GM11168 (cell line): ENCODE results near the gene TMEM130.

Source experiments
- in situ Hi-C: fragments of 300-500 bp; cut with MboI; formaldehyde crosslinking; loops from one replicate; pipeline ENCODE4 v1.12.0; 2022; ENCODE audit warnings: low sequenced_read_pairs; ENCODE audit not compliant: unreplicated experiment

Gene TMEM130, protein sequence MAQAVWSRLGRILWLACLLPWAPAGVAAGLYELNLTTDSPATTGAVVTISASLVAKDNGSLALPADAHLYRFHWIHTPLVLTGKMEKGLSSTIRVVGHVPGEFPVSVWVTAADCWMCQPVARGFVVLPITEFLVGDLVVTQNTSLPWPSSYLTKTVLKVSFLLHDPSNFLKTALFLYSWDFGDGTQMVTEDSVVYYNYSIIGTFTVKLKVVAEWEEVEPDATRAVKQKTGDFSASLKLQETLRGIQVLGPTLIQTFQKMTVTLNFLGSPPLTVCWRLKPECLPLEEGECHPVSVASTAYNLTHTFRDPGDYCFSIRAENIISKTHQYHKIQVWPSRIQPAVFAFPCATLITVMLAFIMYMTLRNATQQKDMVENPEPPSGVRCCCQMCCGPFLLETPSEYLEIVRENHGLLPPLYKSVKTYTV

DNA sequence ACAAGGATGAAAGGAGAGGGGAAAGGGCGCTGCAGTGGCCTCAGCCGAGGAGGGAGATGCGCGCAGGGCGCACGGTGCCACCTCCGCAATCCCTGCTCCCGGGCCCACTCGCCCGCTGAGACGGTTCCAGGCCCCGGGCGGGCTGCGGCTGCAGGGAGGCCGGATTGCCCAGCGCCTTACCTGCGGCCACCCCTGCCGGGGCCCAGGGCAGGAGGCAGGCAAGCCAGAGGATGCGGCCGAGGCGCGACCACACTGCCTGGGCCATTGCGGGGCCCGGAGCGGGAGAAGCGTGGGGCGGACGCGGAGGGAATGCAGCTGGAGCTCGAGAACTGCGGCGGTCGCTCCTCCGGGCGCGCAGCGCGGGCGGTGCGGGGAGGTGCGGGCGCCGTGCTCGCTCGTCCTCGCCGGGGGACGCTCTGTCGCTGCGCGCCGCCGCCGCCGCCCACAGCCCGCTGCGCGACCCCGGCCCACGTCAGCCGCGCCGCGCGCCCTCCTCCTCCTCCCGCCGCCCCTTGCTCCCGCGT, at the start of gene TMEM130:
TMEM130 (minus strand) TSS at position 418 of the 524 bp plus-strand sequence; CDS start at position 265, 153 bp downstream.
- in situ Hi-C loops = no loop called here

DNA sequence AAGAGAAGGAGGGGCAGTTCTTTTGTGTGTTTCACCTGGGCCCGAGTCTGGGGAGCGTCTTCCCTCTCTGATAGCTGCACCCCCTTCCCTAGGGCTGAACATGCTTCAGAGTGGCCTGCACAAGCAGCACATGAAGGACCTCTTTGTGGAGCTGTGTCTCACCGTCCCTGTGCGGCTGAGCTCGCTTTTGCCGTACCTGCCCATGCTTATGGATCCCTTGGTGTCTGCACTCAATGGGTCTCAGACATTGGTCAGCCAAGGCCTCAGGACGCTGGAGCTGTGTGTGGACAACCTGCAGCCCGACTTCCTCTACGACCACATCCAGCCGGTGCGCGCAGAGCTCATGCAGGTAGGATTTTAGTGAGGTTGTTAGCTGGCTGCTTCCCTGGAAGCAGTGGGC, 47.5 kb upstream of the TMEM130 start:
- in situ Hi-C loops = no loop called here

DNA sequence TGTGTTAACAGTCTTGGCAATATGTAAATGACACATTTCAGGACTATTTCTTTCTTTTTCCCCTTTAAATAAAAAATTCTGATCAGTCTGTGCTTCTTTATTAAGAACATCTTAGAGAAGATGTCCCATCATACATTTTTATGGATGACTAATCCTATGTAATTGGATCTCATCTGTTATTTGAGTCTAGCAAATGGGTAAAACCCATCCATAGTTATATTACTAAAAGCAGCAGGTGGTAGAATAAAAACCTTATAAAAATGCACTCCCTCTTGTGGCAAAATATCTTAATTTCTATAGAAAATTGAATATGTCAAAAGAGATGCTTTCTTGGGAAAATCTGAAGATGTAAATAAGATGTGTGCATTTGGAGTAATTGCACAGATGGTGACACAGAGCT, 43.8 kb upstream of the TMEM130 start:
- in situ Hi-C loops = no loop called here

DNA sequence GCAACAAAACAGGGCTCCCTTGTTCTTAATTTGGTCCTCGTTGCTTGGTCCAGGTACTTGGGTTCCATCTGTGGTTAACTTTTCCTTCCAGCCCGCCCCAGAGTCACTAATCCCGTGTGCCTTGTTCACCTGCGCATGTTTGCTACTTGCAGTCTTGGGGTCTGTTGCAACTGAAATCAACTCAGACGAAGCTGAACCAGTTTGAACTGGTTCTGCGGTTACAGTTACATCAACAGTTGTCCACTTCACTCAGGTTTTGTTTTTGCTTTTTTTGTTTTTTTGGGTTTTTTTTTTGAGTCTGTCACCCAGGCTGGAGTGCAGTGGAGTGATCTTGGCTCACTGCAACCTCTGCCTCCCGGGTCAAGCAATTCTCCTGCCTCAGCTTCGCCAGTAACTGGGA, 43.2 kb upstream of the TMEM130 start:
- in situ Hi-C loops = no loop called here

DNA sequence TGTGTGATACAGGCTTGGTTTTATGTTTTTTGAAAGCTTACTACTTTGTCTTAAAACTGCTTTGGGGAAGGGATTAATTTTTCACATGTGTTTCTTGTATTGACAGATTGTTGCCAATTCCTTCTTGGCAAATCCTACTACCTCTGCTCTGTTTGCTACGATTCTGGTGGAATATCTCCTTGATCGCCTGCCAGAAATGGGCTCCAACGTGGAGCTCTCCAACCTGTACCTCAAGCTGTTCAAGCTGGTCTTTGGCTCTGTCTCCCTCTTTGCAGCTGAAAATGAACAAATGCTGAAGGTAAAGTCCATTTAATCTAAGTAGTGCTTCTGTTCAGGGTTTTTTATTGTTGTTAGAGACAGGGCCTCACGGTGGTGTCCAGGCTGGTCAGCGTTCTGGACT, 42.1 kb upstream of the TMEM130 start:
- in situ Hi-C loops = no loop called here

DNA sequence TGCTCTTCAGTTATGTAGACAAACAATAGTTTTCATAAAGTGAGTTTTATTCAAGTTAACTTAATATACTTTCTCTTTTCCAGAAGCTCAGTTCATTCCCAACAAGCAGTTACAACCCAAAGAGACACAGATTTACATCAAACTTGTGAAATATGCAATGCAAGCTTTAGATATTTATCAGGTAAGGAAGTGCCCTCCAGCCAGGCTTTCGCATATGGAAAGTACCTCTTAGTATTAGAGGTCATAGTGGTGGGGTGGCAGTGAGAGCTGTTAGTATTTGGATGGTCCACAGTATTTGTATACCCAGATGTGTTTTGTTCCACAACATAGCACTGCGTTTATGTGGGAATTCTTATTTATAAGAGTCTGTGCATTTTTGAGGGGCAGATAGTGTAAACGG, 40.6 kb upstream of the TMEM130 start:
- in situ Hi-C loops = no loop called here

DNA sequence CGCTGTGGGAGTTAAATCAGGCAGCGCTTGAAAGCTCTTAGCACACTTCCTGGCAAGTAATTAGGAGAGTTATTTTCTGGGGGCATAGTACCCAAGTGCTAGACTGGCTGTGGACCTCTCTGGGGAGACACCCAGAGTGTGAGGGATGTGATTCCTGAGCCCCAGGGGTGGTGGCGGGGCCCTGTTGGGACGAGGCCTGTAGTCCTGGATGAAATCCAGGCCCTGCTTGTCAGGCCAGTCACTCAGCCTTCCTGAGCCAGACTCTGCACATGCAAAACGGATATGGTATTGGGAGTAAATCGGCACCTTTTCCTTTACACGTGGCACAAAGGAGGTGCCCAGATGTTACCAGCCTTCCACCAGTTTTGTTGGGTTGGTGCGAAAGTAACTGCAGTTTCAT, 39.7 kb upstream of the TMEM130 start:
- in situ Hi-C loops = no loop called here

DNA sequence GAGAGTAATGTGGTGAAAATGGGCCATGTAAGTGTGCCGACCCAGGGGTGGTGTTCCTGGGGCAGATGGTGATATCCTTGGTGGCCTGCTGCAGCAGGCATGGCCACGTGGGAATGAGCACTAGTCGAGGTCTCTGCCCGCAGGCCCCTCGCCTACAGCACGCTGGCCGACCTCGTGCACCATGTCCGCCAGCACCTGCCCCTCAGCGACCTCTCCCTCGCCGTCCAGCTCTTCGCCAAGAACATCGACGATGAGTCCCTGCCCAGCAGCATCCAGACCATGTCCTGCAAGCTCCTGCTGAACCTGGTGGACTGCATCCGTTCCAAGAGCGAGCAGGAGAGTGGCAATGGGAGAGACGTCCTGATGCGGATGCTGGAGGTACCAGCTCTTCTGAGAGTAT, 38.8 kb upstream of the TMEM130 start:
- in situ Hi-C loops = no loop called here

DNA sequence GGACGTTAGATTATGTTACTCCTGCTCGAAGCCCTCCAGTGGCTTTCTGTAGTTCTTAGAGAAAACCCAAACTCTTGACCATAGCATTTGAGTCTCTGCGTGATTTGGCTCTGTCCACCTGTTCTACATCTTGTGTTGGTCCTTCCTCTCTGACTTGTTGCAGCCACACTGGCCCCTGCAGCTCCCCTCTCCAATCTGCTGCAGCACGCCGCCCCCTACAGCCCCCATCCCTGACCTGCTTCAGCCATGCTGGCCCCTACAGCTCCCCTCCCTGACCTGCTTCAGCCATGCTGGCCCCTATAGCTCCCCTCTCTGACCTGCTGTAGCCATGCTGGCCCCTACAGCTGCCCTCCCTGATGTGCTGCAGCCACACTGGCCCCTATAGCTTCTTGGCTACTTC, 37.8 kb upstream of the TMEM130 start:
- in situ Hi-C loops = no loop called here

DNA sequence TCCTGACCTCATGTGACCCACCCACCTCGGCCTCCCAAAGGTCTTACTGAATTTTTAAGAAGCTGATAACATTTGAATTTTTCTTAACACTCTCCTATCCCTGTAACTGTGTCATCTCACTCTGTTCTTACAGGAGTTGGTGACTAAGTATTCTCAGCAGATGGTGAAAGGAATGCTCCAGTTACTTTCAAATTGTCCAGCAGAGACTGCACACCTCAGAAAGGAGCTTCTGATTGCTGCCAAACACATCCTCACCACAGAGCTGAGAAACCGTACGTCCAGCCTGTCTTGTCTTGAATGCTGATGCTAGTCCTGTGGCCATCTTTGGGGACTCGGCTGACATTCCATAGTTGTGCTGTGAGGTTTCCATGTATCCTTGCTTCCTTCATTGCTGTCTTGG, 33.4 kb upstream of the TMEM130 start:
- in situ Hi-C loops = no loop called here

DNA sequence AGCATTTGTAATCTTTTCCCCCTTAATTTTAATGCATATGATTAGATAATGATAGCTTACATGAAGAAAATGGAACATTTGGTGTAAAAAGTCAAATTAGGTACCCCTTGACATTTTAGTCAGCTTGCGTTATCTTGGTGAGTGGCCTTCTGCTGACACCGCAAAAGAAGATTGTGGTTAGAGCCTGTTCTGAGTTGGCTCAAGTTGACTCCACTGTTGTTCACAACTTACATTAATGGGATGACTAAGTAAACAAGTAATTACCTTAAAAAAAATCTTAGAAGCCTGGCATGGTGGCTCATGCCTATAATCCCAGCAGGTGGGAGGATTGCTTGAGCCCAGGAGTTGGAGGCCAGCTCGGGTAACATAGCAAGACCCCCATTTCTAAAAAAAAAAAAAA, 32.7 kb upstream of the TMEM130 start:
- in situ Hi-C loops = no loop called here

DNA sequence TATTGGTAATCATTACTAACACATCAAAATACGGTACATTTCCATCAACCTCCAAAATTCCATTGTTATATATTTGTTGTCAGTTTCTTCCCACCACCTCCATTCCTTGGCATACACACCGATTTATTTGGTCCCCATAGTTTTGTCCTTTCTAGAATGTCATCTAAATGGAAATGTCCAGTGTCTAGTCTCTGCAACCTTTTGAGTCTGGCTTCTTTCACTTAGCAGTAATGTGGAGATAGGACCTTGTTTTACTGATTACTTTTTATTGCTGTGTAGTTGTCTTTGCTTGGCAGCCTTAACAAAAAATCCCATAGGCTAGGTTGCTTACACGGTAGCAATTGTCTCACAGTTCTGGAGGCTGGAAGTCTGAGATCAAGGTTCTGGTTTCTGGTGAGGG, 31.0 kb upstream of the TMEM130 start:
- in situ Hi-C loops = no loop called here

DNA sequence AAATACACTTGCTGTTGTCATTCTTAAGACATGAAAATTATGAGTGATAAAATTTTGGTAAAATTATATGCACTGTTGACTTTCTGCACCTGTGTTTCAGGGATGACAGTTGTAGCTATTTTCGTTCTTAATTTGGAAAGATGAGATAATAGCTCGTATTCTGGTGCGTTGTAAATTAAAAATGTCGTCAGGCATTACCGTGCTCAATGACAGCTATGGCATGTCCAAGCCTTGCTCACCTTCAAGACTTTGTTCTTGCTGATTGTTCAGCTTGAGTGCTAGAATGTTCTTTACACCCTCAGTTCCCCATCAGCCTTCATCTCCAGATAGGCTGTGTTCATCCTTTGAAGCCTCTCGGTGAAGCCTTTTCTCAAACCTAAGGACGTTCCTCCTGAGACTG, 30.0 kb upstream of the TMEM130 start:
- in situ Hi-C loops = no loop called here

DNA sequence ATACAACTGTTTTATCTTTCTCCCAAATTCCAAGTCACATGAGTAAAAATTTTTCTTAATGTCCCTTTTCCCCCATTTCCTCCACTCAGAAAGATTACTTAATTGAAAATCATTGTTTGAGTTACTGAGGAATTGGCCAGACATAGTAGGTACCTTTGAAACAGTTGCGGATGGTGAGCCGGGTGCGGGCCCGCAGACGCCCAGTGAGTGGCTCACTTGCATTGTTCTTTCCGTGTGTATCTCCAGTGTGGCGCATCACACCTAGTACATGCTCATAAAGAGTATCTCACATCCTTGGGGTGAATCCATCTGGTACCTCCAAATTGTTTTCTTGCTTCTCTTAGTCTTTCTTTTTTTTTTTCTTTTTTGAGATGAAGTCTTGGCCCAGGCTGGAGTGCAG, 22.8 kb upstream of the TMEM130 start:
- in situ Hi-C loops = no loop called here

DNA sequence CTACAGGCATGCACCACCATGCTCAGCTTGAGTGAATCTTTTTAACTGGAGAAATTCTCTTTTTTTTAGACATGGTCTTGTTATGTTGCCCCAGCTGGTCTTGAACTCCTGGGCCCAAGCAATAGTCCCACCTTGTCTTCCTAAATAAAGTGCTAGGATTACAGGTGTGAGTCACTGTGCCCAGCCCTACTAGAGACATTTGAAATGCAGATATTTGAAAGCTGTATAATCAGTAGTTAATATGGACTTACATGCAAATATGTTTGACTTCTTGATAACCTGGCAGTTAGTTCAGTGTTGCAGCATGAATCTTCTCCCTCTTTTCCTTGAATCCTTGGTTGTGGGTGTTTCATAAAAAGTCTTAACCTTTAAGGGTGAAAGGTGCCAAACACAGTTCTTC, 17.2 kb upstream of the TMEM130 start:
- in situ Hi-C loops = no loop called here

DNA sequence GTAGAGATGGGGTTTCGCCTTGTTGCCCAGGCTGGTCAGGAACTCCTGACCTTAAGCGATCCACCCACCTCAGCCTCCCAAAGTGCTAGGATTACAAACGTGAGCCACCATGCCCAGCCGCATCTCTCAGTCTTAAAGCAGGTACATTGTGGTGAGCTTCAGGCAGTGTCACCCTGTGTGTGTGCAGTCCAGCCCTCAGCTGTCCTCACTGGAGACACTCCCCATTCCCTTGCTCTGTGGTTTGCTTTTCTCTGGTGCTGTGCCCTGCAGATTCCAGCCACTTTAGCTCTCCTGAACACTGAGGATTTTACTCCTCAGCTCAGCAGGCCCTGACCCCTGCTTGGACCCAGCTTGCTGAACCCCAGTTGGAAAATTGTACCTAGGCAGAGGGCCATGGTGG, 14.6 kb upstream of the TMEM130 start:
- in situ Hi-C loops = no loop called here

DNA sequence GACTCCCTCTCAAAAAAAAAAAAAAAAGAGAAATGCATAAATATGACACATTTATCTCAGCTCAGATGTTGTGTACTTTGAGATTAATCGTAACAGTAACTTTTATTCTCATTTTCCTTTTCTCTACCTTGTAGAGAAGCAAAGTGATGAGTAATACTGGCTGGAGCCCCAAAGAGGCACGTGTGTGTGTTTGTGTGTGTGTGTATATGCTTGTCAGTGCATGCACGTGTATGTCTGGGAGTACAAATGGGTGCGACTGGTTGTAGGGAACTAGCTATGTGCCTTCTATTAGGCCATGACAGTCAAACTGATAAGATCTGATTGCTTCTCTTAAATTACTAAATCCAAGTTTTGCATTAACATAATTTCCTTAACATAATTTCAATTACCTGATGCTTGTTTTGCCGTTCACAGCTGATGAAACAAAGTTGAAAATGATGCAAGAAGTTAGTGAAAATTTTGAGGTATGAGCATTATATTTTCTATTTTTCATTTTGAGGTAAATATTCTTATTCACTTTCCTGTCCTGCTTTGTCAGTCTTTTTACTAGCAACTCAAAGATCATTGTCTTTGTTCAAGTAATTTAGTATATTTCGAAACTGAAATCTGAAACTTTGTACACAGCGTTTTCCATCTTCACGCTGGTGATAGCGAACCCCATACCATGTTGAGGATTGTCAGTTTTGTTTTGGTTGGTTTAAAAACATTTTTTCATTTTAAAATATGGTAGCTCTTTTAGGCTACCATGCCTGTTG, 11.9 kb upstream of the TMEM130 start:
- in situ Hi-C loops = no loop called here

DNA sequence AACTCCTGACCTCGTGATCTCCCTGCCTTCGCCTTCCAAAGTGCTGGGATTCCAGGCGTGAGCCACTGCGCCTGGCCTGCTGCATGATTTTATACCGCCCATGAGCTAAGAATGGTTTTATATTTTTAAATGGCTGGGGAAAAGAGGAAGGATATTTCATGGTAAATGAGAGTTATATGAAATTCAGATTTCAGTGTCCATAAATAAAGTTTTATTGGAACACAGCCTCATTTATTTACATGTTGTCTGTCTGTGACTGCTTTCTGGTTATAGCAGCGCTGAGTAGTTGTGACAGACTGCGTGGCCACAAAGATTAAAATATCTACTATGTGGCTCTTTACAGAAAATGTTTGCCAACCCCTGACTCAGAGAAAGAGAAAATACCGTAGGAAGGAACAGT, 10.7 kb upstream of the TMEM130 start:
- in situ Hi-C loops = no loop called here

DNA sequence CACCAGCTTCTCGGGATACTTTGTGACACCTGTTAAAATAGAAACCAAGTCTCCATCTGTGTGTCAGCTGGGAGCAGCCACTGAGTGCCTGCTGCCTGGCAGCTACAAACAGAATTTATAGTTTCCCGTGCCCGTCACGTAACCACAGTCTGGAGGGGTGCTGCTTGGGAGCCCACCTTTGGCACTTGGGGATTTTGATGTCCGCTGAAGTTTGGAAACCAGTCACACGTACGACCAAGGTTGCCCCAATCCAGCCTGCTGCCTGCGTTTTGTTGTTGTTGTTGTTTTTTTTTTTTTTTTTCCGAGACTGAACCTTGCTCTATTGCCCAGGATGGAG, 10.1 kb upstream of the TMEM130 start:
- in situ Hi-C loops = no loop called here

DNA sequence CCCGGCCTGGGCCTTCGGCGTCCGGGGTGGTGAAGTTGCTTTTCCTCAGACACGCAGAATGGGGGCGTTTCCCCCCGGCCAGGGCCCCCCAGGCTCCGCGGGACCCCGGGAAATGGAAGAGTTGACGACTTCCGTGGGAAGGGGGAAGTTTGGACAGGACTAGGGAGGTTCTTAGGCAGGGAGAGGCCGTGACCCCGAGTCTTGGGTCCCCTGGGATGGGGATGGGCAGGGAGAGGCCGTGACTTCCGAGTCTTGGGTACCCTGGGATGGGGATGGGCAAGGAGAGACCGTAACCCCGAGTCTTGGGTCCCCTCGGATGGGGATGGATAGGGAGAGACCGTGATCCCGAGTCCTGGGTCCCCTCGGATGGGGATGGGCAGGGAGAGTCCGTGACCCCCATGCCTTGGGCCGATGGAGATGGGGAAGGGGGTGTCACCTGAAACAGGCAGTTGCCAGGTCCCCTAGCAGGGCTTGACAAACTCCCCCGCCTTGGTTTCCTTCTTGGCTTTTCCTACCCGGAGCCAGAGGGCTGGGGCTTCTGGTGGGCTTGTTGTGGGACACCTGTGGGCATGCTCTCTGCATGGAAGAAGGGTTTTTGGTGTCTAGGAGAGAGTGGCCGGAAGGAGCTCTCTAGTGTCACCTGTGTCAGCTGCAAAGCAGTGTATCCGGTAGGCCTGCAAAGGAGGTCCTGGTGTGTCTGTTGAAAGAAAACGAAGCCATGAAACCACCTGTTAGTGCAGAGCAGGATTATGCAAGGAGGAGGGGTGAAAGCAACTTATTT, 9.6 kb upstream of the TMEM130 start:
- in situ Hi-C loops = no loop called here
